HepG2 (cell line): ENCODE data around the gene LMCD1. TPM values are rescaled to one million over a fixed set of nuclear protein-coding genes. Genes with fewer than 3 reads are reported as not detected.
A peak's percentile ranks its signal among the peaks of the same experiment; 100 is the strongest.

Source experiments
- BHLHE40 ChIP-seq: IDR thresholded peaks from 2 replicates; pipeline ENCODE4 v1.6.1; 2011; ENCODE audit warnings: low read length, improper control_type of control experiment
- KAT8 ChIP-seq: IDR thresholded peaks from 2 replicates; pipeline ENCODE4 v1.6.1; 2016; ENCODE audit warnings: missing genetic modification reagents, missing compliant biosample characterization
- MAF1 ChIP-seq: sonication (generic); formaldehyde crosslinking; IDR thresholded peaks from 2 replicates; pipeline ENCODE4 v1.5.0; 2020; ENCODE audit warnings: missing genetic modification reagents, borderline replicate concordance
- NFYB ChIP-seq: sonication (generic); formaldehyde crosslinking; IDR thresholded peaks from 2 replicates; pipeline ENCODE4 v1.4.0; 2020; ENCODE audit warnings: missing genetic modification reagents
- RXRB ChIP-seq: IDR thresholded peaks from 2 replicates; pipeline ENCODE4 v1.6.1; 2016; ENCODE audit warnings: borderline replicate concordance, missing genetic modification reagents, missing compliant biosample characterization
- SMC3 ChIP-seq: IDR thresholded peaks from 2 replicates; pipeline ENCODE4 v1.6.1; 2011; ENCODE audit warnings: low read length, improper control_type of control experiment
- TEAD2 ChIP-seq: sonication (generic); formaldehyde crosslinking; IDR thresholded peaks from 2 replicates; pipeline ENCODE4 v1.9.0; 2021; ENCODE audit warnings: missing genetic modification reagents
- YY1 ChIP-seq: IDR thresholded peaks from 2 replicates; pipeline ENCODE4 v1.6.1; 2011; ENCODE audit warnings: low read length, low read depth, moderate library complexity, mild to moderate bottlenecking; ENCODE audit not compliant: insufficient read depth, insufficient replicate concordance
- ZNF333 ChIP-seq: sonication (generic); formaldehyde crosslinking; IDR thresholded peaks from 2 replicates; pipeline ENCODE4 v1.4.0; 2020; ENCODE audit warnings: mild to moderate bottlenecking, missing genetic modification reagents, borderline replicate concordance
- ZNF878 ChIP-seq: sonication (generic); formaldehyde crosslinking; IDR thresholded peaks from 2 replicates; pipeline ENCODE4 v1.8.1; 2023; ENCODE audit warnings: mild to moderate bottlenecking, missing genetic modification reagents, moderate library complexity
- polyA plus RNA-seq, 8 experiments: library from polyadenylated mRNA; depleted of rRNA in 3 of 8; stranded (reverse) in 7 of 8; unstranded in 1 of 8; fragments of >200 nt; fragmentation: Illumina TruSeq in 4 of 8; extraction: Trizol in 4 of 8; gene quantifications; 2 replicates each; pipeline versions ENCODE4 v1.2.1 to v1.2.3, GENCODE V29; 2011 to 2016; ENCODE audit warnings: low read depth in 4 of 8, missing spikeins in 1 of 8, mixed read lengths in 1 of 8; ENCODE audit not compliant: insufficient read depth in 1 of 8
- total RNA-seq, 5 experiments: library from RNA; depleted of rRNA; stranded (reverse); fragments of >200 nt; fragmentation: Illumina TruSeq; extraction: Trizol; gene quantifications; 2 replicates each; pipeline ENCODE4 v1.2.3, GENCODE V29; 2016; ENCODE audit warnings: low read depth in 1 of 5
- TF ChIP-seq, protein P1 (sequence below), 2 experiments: sonication (generic) in 1 of 2; formaldehyde crosslinking in 1 of 2; IDR thresholded peaks; 2 replicates each; pipeline versions ENCODE4 v1.6.1 to v1.9.0; 2014 to 2022; ENCODE audit warnings: antibody characterized with exemption in 1 of 2, borderline replicate concordance in 1 of 2, inconsistent platforms in 1 of 2, low read depth in 1 of 2, missing genetic modification reagents in 1 of 2
- TF ChIP-seq, protein P2 (sequence below): IDR thresholded peaks from 2 replicates; pipeline ENCODE4 v1.6.1; 2012; ENCODE audit warnings: inconsistent platforms
- TF ChIP-seq, protein P3 (sequence below): sonication (generic); formaldehyde crosslinking; IDR thresholded peaks from 2 replicates; pipeline ENCODE4 v1.4.0; 2020; ENCODE audit warnings: missing genetic modification reagents

LMCD1 gene
- total and polyA plus RNA-seq, 2 of the 13 experiments (the other 11 are each of a cell fraction or from before 2014, with no cell fraction given): 6.2 to 7.1 TPM

DNA sequence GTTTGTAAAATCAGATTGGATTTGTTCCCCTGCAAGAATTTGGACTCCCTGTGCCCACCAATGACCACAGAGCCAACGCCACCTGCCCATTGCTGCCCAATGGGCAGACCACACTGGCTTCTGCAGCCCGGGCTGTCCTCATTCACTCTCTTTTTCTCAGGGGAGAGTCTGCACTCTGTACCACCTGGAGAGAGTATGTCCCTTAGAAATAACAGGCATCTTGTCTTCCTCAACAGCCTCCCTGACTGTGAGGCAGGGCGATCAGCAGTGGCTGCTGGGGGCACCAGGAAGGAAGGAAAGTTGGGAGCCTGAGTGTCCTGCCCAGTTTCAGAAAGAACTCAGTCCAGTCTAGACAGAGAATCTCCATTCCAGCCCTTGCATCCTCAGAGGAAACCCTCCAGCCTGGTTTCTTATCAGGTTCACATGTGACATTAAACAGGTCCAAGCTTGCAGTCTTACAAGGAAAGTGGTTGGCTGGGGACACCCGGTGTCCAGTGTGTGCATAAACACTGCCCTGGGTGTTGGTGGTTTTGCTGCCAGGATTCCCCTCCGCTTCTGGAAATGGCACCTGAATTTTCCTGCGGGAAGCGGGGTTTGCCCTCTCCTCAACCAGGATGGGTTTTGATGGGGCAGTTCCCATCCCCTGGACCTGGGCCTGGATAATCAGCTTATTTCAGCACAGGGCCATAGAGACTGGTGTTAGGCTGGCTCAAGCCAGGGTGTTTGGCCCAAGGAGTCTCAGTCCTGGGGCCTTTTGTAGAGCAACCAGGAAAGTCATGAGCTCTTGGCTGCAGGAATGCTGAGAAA lies 105.8 kb downstream of the LMCD1 start (continued):
- TF ChIP-seq NFYB (no peak), ZNF333 (no peak), KAT8 (CRISPR knock-in tag) (no peak), TEAD2 (CRISPR knock-in tag) (no peak), MAF1 (CRISPR knock-in tag) (no peak), YY1 (no peak), BHLHE40 (no peak), SMC3 (peak; percentile 86; the same call in 1 of the 2 replicates), RXRB (CRISPR knock-in tag) (no peak), ZNF878 (CRISPR knock-in tag) (no peak)
- TF ChIP-seq, protein P1, sequence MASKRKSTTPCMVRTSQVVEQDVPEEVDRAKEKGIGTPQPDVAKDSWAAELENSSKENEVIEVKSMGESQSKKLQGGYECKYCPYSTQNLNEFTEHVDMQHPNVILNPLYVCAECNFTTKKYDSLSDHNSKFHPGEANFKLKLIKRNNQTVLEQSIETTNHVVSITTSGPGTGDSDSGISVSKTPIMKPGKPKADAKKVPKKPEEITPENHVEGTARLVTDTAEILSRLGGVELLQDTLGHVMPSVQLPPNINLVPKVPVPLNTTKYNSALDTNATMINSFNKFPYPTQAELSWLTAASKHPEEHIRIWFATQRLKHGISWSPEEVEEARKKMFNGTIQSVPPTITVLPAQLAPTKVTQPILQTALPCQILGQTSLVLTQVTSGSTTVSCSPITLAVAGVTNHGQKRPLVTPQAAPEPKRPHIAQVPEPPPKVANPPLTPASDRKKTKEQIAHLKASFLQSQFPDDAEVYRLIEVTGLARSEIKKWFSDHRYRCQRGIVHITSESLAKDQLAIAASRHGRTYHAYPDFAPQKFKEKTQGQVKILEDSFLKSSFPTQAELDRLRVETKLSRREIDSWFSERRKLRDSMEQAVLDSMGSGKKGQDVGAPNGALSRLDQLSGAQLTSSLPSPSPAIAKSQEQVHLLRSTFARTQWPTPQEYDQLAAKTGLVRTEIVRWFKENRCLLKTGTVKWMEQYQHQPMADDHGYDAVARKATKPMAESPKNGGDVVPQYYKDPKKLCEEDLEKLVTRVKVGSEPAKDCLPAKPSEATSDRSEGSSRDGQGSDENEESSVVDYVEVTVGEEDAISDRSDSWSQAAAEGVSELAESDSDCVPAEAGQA (IDR thresholded peaks at IDR 0.05; ENCODE audit: low read depth): no peak
- TF ChIP-seq, protein P1 (CRISPR knock-in tag; IDR thresholded peaks at IDR 0.05; ENCODE audit: borderline replicate concordance): no peak
- TF ChIP-seq, protein P2, sequence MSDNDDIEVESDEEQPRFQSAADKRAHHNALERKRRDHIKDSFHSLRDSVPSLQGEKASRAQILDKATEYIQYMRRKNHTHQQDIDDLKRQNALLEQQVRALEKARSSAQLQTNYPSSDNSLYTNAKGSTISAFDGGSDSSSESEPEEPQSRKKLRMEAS: no peak
- TF ChIP-seq, protein P3, sequence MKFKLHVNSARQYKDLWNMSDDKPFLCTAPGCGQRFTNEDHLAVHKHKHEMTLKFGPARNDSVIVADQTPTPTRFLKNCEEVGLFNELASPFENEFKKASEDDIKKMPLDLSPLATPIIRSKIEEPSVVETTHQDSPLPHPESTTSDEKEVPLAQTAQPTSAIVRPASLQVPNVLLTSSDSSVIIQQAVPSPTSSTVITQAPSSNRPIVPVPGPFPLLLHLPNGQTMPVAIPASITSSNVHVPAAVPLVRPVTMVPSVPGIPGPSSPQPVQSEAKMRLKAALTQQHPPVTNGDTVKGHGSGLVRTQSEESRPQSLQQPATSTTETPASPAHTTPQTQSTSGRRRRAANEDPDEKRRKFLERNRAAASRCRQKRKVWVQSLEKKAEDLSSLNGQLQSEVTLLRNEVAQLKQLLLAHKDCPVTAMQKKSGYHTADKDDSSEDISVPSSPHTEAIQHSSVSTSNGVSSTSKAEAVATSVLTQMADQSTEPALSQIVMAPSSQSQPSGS (CRISPR knock-in tag): no peak
